Glomerular endothelial cell (primary cell): Measurements from ENCODE around the gene PDZD2. TPM values are rescaled to one million over a fixed set of nuclear protein-coding genes. Genes with fewer than 3 reads are reported as not detected.

Experiments used
- DNase-seq: peaks from one replicate; pipeline ENCODE4 v3.0.0-alpha.2; 2011; ENCODE audit warnings: low read depth, low spot score; ENCODE audit errors: extremely low read depth
- total RNA-seq: library from RNA; depleted of rRNA; stranded (reverse); fragments of >200 nt; gene quantifications from 2 replicates; pipeline ENCODE4 v1.2.3, GENCODE V29; 2015

Gene PDZD2
- total RNA-seq, 1 donor from 2014 or later = 20.3 TPM

GRCh38 chr5:31637851-31638250 lies 1.1 kb upstream of the PDZD2 start:
- DNase-seq = no peak

- DNase-seq = no peak
Measured at GRCh38 chr5:31638345-31638744, 586 bp upstream of the PDZD2 start.

DNA sequence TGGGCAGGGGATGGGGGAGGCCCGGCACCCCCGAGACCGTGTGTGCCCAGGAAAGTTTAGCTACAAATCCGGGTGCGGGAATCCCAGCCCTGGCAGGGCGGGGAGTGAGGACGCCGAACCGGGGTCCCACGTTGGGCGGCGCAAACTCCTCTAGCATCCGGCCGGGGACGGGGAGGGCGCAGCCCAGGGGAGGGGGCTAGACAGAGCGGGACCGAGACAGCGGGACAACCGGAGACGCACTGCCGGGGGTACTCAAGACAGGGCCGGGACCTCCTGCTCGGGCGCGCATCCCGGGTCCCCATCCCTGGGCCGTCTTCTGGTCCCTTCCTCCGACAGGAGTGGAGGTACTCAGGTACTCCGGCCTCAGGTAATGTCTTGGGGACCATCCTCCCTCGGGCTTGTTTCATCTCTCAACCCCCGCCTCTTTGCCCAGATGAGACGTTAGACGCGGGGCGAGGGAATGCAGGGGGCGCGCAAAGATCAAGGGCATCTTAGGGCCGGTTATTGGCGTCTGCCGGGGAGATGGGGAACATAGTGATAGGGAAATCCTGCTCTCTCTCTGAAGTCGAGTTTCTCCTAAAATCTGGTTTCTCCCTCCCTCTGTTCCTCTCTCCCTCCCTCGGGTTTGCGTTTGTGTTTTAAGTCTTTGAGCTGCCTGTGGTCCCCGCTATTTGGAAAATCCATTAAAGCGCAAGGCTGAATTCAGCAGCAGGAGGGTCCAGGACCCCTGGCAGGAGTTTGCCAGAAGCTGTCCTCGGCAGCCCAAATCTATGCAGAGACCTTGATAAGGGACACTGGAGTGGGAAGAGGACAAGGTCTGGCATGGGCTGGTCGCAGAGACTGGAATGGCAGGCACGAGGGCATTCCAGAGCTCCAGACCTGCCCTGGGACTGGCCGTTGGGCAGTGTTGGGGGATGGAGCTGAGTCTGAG lies 815 bp downstream of the PDZD2 start:
- no peak for DNase-seq

DNA sequence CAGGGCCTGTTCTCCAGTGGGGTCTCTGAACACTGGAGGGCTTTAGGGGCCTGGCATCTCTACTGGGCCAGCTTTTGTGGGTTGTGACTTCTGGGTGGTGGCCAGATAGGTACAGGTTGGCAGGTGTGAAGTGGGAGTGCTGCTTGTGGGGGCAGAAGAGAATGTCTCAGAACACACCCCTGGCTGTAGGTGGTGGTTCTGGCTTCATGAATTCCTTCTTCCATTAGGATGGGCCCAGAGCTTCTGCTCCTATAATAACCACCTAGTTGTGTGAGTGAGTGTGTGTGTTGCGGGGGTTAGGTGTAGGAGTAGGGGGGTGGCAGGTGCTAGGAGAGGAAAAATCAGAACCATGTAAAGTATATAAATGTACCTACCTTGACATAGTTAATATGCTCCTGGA lies 1.6 kb downstream of the PDZD2 start:
- no peak for DNase-seq

DNA sequence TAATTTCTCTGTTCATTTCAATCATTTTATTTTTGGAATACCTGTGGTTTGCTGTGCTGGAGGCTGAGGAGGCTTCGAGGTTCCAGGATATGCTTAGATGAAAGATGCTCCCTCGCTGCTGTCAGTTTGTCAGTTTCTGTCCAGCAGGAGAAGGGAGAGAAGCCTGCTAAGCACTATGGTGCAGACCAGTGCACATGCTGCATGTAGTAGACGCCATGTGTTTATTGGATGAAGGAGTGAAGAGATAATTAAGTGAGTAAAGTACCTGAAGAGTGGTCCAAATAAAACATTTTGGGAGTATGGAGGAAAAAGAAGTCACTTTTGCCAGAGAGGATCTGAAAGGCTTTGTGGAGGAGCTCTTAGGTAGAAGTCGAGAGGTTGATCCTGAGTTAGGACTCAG lies 2.1 kb downstream of the PDZD2 start:
- DNase-seq = no peak

DNA sequence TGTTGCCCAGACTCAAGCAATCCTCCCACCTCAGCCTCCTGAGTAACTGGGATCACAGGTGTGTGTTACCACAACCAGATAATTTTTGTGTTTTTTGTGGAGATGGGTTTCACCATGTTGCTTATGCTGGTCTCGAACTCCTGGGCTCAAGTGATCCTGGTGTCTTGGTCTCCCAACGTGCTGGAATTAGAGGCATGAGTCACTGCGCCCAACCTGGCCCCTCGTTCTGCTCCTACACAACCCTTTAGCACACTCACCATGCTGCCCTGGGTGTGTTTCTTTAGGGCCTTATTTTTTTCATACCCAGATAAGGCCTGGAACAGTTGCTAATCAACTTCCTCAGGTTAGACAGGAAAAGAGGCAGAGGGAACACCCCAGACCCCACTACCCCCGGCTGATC lies 2.6 kb downstream of the PDZD2 start:
- DNase-seq = no peak

DNA sequence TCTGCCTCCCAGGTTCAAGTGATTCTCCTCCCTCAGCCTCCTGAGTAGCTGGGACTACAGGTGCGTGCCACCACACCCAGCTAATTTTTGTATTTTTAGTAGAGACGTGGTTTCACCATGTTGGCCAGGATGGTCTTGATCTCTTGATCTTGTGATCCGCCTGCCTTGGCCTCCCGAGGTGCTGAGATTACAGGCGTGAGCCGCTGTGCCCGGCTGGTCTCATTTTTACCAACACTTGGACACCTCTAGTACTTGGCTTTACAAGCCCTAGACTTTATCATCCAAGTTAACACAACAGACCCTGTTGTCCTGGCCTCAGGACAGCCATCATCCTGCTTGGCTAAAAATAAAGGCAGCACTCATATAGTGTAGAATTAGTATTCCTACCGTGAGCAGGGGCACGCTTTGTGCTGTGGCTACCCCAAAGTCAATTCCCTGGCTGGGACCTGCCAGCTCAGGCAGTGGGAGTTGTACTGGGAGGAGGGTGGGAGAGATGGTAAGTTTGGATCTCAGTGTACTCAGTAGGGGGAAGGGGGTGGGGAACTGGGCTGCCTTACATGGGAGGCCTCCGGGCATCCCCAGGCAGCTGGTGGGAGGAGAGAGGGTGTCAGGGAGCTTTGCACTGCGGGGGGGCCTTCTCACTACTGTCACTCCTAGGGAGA lies 6.6 kb downstream of the PDZD2 start:
- no peak for DNase-seq

- no peak for DNase-seq
Measured at GRCh38 chr5:31648326-31648725, 9.4 kb downstream of the PDZD2 start.

DNA sequence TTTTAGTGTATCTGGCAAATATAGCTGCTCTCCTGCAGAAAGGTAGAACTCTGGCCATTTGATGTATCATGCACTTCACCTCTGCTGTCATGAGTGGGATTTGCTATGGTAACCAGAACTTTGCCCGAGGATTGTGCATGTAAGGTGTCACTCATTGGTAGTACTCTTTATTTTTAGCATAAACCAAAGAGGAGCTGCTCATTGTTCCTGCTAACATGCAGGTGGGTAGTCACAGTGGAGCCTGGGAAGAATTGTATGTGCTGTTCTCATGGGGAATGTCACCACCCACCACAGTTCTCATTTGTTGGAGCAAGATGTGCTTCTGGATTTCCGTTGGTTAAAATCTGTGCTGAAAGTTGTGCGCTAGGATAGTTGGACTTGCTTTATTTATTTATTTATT lies 12.3 kb downstream of the PDZD2 start:
- DNase-seq = no peak

DNA sequence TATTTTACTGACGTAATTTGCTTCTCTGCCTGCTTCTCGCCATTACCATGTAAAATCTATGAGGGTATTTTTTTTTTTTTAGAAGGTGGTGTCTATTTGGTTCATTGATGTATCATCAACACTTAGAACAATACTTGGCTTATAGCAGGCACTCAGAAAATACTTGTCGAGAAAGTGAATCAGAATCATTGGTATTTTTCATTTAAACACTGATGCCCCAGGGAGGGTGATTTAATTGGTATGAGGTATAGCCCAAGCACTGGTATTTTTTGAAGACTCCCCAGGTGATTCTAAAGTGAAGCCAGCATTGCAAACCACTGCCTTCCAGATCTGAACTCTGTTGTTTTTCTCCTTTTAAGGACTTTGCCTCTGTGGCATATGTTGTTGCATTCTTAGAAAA lies 16.6 kb downstream of the PDZD2 start:
- no peak for DNase-seq

DNA sequence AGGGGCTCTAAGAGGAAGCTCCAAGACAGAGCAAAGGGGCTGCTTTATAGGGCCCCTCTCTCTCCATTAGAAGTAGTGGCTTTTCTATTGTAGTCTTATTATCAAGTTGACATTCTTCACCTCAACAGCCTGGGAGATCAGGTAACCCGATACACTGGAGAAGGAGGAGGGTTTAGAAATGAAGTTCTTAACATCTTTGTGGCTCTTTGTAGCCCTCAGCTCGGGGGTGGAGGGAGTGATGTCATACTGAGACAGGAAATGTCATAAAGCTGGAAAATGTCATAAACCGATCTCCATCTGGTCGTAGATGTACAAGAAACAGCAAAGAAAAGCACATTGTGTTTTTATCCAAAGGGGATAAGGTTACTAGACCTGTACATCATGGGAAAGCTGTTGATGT lies 17.9 kb downstream of the PDZD2 start:
- DNase-seq = no peak

DNA sequence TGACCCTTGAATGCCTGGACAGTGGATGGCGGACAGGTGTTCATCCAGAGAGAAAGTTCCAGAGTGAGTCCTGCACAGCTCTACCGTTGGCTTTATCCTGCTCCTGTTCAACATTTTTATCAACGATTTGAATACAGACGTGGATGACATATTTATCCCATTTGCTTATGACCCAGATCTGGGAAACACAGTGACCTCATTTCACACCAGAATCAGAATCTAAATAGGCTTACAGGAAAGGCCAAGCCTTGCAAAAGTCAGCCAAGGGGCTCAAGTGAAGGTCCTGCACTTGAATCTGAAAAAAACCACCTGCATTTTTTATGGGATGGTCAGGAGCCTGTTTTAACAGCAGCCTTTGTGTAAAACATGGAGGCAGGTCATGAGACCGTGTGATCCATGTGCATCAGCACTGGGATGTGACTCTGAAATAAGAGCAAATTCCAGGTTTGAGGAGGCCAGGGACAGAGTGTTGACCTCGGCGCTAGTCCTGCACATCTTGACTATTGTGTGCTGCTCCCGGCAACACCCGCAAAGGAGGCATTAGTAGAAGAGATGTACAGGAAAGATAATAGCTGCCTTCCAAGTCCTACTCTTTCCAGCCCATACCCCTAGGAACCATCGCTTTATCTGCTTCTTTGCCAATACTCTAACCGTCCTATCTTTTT lies 18.5 kb downstream of the PDZD2 start:
- DNase-seq = no peak

DNA sequence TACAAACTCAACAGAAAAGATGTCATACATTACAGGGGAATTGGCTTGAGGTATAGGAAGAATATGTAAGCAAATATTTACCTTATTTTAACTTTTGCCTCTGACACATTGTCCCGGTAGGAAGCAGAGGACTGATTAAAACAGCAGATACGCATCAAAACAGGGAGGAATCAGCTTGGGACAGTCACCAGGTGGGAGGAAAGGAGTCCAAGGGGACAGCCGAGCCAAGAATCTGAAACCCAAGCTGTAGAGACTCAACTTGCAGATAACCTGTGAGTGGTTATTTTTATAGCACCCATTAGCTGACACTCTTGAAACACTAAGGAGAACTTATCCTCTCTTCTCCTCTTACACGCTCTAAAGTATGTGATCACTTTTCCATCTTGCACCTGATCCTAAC lies 22.3 kb downstream of the PDZD2 start:
- no peak for DNase-seq

GRCh38 chr5:31663519-31663918 lies 24.6 kb downstream of the PDZD2 start:
- no peak for DNase-seq

GRCh38 chr5:31664566-31664965 lies 25.6 kb downstream of the PDZD2 start:
- DNase-seq = no peak

DNA sequence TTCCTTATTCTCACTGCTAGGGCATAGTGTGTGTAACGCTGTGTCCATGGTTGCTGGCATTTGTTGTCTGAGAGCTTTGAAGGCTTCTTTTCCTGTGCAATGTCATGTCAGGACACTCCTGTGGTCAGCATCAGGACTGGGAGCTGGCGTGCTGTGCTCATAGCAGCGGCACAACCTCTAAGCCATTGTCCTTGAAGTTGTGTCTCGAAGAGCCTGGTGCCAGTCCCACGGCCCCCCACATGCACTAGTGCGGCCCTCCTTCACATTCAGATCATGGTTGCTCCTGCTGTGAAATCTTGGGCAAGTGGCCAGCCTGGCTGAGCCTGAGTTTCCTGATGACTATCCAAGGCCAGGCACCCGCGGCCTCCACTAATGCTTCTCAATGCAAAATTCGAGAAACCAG lies 32.4 kb downstream of the PDZD2 start:
- no peak for DNase-seq

GRCh38 chr5:31674371-31674951 lies 35.5 kb downstream of the PDZD2 start:
- DNase-seq = no peak

DNA sequence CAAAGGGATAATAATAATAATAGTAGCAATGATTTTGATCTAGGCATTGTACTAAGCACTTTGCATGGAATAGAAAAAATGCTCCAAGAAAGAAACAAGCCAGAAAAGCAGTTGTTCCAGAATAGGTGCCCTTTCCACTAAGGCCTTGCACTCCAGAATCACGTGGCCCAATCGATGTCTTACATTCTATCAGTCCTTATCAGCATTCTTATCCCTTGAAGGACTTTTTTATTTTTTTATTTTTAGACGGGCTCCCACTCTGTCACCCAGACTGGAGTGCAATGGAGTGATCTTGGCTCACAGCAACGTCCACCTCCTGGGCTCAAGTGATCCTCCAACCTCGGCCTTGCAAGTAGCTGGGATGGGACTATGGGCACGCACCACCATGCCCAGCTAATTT lies 36.5 kb downstream of the PDZD2 start:
- DNase-seq = no peak

DNA sequence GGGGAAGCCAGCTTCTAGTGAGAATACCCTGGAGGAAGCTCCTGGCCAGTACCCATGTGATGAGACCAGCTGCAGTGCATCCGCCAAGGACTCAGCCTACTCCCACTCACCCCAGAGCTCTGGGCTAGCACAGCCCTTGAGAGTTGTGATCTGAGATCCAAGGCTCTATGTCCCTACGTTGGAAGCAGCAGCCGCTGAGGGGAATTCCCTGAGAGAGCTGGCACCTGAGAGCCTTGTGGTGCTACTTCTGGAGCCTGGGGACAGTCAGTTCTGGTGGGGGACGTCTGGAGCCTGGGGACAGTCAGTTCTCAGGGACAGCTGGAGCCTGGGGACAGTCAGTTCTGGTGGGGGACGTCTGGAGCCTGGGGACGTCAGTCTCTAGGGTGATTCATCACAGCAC lies 39.2 kb downstream of the PDZD2 start:
- DNase-seq = no peak

- no peak for DNase-seq
Measured at GRCh38 chr5:31680528-31680927, 41.6 kb downstream of the PDZD2 start.

DNA sequence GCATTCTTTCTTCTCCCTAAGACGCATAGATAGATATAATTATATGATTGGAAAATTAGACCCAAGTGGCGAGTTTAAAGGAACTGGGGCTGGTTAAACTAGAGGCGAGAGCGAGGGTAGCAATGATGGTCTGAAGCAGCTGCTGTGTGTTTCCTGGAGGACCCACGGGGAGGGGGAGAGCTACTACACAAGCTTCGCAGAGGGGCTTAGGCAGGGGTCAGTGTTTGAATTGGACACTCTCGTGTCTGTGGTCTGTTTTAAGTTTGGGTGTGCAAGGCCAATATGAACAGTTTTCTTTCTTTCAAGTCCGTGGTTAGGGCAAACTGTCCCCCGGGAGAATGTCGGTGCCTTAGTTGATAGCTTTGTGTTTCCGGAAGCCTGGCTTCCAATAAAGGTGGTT lies 43.1 kb downstream of the PDZD2 start:
- no peak for DNase-seq
